TTC549 (cell line): ENCODE results near the gene TXLNA.

Experiments used
- FAIRE-seq: peaks from 2 replicates; lab custom pipeline; 2012; peaks lifted over from hg19 to GRCh38; lab: Jason Lieb, UNC

Gene TXLNA

DNA sequence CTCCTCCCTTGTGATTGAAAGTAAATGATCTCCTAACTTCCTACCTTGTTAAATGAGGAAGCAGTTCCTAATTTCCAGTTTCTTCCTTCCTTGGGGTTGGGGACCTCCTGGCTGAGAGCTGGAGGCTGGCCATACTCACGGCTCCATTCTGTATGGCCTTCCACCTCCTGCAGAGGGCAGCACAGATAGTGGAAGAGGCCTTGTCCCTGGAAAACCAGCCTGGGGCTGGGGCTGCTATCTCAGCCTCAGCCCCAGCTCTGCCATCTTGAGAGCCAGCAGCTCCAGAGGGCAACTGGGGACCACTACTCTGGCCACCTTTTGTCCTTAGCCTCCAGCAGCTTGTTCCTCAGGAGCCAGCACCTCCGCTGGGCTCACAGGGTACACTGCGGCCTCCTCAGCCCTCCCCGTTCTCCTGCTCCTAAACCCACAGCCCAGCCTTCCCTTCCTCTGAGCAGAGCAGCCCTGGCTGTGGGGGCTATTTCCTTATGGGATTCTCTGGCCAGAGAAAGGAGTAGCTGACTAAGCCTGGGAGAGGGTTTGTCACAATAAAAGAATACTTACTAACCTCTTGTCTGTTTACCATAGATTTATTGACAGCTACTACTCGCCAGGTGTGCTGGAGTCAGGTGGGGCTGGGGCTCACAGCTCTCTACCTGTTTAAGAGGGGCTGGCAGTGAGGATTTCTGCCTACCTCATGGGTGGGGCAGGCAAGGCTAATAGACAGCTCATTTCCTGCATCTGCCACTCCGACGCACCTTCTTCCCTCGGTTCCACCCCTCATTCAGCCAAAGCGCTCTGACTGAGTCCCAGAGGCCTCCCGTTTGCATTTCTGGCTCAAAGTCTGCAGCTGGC, 36.4 kb downstream of the TXLNA start:
- FAIRE-seq: peak; percentile 62

DNA sequence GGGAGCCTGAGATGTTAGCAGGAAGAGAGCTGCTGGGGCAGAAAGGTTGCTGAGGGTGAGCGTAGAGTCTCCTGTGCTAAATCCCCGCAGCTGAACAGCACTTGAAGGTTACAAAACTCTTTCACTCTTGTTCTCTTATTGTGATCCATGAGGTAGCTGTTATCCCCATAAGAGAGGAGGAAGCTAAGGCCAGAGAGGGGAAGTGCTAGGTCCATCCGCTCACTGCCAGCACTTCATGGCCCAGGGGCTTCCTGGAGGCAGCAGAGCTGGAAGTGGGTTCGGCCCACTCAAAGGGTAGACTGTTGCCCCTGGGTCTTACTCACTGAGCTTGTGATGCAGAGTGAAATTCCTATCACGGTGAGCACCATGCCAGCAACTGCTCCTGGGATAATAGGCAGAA, 37.1 kb downstream of the TXLNA start:
- no peak for FAIRE-seq

DNA sequence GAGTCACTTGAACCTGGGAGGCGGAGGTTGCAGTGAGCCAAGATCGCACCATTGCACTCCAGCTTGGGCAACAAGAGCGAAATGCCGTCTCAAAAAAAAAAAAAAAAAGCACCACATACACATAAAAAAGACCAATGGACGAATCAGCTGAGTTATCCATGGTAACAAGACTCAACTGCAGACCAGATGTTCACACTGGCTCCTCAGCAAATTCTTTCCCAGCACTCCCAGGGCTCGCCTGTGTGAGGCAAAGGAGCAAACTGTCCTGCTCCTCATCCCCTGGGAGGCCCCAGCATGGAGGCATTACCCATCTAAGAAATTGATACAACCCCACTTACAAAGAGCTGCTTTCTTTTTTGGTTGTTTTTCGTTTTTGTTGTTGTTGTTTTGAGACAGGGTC, 39.5 kb downstream of the TXLNA start:
- no peak for FAIRE-seq

DNA sequence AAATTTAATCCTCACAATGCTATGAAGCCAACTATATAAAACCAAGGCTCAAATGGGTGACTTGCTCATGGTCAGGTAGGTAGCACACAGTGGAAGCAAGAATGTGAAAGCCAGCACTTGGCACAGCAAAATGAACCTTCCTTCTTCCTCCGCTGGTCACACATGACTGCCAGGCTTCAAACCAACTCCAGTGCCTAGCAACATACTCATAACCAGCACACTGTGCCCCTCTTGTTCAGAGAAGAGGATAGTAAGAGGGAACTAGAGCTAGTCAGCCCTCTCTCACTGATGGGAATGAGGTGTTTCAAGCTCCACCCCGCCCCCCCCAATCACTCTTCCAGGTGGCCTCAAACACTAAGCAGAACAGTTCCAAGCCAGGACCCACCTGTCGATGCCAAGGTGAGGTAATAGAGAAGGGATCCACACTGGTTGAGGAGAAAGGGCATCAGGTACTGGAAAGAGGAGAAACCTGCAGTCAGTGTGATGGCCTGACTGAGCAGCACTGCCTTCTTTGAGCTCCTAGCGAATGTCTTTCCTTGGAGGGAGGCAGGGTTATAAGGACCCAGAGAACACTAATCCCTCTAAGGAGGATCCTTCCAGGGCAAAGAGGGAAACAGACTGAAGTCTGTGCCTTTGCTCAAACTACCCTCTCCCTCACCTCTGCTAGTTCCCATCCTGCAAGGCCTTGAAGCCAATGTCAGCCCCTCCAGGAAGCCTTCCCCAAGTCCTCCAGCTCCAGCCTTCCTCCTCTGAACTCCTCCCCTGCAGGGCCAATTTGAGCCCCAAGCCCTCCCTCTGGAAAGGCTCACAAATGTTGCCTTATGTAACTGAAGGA, 41.5 kb downstream of the TXLNA start:
- no peak for FAIRE-seq

DNA sequence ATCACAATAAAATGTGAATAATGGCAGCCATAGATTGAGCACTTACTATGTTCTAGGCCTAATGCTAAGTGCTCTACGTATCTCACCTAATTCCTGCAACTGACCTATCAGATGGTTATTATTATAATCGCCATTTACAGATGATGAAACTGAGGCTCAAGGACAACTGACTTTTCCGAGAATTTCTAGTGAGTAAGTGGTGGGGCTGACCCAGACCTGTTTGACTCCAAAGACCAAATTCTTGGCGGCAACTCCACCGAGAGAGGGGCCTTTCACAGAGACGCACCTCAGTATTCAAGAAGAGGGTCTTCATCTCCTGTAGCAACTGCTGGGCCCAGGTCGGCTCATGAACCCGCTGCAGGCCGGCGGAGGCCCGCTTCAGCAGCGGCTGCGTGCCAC, 42.1 kb downstream of the TXLNA start:
- no peak for FAIRE-seq

DNA sequence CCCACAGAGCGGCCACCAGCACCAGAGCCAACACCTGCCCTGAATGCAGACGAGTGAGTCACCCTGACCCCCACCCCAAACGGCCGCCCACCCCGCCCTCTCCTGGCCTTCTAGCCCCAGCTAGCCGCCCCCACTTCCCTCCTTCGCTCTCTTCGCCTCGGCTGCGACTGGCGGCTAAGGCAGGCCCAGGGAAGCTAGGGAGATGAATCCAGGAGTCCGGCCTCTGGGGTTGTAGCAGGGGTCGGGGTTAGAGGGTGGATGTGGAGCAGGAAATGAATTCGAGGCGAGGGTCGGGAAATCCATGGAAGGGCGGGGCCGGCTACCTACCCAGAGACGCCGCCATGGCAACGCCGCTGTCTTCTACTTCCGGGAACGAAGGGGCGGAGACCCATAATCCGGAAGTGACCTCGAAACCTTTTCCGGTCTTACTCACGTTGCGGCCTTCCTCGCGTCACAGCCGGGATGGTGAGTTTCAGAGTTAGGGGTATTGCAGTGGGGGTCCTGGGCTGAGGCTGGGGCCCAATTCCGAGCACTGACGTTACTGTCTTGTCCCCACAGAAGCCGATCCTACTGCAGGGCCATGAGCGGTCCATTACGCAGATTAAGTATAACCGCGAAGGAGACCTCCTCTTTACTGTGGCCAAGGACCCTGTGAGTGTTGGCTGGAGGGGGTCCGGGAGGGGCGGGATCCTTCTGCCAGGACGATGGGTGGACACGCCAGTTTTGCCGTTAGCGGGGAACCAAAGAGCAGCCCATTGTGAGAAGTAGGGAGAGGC, 42.7 kb downstream of the TXLNA start, which contains the start of the genes EIF3I and TMEM234:
TSS of gene EIF3I (plus strand) at position 428 of the 776 bp plus-strand sequence. CDS start at position 463, 35 bp downstream.
TSS of gene TMEM234 (minus strand) at position 374 of the 776 bp plus-strand sequence. CDS start at position 343, 31 bp downstream.
- no peak for FAIRE-seq

DNA sequence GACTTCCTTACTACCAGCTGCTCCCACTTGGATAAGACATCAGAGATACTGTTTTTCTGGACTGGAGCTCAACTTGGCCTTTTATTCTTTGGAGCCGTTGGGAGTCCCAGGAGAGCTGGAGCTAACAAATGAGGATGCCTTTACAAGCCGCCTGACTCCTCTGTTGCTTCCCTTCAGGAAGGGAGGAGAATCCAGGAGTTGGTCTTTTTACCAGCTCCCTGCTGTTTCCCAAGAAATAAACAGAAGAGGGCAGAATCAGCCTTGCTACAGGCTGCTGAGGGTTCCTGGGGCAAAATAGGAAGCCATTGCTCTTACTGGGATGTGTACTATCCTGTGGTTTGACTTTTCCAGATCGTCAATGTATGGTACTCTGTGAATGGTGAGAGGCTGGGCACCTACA, 44.2 kb downstream of the TXLNA start:
- FAIRE-seq: no peak

DNA sequence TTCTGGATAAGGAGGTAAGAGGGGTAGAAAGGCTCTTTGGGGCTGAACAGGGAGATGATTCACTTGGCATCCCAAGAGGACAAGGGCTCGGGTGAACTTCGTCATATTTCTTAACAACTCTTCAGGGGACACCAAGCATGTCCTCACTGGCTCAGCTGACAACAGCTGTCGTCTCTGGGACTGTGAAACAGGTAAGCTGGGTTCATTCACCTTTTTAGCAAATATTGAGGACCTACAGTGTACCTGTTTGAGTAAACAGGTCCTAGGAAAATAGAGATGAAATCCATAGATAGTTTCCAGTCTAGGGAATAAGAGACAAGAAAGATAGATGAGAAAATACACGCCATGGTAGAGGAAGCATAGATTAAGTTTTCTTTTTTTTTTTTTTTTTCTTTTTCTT, 44.8 kb downstream of the TXLNA start:
- no peak for FAIRE-seq

DNA sequence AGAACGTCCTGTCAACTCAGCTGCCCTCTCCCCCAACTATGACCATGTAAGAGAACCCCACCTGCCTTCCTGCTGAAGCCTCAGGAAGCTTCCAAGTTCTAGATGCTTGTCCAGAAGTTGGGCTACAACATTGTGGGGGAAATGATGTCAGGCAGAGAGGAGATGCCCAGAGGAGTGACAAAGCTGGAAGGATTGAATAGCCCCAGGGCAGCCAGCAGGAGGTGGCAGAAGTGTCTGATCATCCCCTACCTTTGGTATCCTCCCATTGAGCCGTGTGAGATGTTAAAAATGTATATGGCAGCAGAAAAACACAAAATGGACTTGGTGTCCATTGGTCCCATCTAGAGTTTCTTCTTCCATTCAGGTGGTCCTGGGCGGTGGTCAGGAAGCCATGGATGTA, 49.3 kb downstream of the TXLNA start:
- FAIRE-seq: no peak

DNA sequence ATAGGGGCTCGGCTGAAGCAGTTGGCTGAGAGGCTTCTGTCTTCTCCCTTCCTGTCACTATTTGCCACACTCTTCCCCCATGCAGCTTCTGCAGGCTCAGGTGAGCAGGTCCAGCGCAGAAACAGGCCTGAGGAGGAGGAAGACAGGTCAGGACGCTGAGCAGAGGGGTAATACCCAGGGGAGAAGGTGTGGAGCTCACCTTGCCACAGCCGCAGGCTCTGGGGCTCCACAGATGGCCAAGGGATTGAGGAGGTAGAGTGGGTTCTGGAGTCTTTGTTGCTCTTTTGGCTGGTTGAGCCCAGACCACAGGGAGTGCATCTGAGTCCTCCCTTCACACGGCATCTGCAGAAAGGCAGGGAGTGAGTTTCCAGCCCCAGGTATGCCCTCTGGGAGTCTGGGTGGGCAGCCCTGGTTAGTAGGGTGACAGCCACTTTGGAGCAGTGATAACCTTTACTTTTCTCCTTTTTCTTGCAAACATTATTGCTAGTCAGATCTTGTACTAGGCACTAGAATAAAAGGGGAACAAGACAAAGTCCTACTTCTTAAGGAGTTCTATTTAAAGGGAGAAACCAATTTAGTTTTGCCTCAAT, 52.5 kb downstream of the TXLNA start:
- FAIRE-seq: no peak

DNA sequence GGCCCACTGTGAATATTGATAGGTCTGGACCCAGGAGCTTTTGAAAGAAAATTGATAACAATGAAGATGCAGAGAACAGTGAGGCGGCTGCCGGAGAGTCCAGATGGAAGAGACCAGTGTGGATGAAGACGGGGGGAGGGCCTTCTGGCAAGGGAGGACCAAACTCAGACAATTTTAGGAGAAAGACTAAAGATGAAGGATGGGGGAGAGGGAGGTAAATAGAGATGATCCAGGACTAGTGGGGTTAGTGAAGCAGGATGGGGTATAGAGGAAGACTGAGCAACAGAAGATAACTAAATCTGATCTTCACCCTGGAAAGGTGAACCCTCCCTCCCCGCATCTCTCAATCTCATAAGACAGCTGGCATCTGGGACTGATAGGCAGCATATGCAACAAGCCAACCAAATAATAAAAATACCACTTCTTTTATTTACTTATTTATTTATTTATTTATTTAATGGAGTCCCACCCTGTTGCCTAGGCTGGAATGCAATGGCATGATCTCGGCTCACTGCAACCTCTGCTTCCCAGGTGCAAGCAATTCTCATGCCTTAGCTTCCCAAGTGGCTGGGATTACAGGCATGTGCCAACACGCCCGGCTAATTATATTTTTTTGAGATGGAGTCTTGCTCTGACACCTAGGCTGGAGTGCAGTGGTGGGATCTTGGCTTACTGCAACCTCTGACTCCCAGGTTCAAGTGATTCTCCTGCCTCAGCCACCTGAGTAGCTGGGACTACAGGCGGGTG, 53.3 kb downstream of the TXLNA start:
- no peak for FAIRE-seq

DNA sequence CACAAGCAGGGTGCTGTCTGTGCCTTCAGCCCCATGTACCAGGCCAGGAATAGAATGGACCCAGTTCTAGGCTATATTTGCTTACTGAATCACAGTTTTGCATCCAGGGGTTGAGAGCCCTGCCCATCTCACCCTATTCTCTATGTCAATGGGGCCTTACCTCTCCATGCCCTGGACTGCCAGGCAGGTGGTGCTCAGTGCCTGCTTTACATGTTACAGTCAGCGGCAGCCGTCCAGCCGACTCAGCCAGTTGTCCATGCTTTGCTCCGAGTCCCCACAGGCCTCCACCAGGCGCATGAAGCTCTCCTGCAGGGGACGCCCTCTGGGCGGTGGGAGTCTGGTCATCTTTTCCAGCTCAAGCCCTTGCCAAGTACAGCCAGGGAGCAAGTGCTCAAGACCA, 55.3 kb downstream of the TXLNA start:
- no peak for FAIRE-seq

DNA sequence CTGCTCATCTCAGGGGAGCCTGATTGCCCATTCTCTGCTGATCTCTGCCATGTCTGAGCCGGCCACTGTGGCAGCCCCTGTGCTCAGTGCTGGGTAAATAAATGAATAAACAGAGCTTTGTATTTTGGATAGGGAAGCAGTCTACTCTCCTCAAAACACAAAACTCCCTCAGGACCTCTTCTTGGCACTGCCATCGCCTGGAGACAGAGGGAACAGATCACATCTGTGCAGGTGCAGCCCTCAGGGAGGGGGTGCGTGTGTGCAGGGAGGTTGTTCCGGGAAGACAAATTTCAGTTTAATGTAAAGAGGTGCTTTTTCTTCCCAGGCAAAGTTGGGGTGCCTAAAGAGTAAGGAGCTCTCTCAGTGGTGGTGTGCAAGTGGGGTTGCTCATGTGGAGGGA, 59.9 kb downstream of the TXLNA start:
- no peak for FAIRE-seq

DNA sequence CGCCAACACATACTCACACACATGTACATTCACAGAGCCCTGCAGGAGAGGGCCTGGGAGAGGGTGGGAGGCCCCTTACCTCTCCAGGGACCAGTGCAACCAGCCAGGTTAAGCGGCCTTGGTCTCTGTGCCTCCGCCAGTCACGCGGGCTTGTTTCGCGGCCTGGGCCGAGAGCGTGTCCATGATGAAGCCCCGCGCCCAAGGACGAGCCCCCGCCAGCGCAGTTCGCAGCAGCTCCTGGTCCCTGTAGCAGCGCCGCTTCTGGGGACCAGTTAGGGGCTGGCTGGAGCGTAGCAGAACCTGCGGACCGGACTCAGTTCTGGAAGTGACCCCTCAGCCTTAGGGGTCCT, 60.3 kb downstream of the TXLNA start:
- no peak for FAIRE-seq

DNA sequence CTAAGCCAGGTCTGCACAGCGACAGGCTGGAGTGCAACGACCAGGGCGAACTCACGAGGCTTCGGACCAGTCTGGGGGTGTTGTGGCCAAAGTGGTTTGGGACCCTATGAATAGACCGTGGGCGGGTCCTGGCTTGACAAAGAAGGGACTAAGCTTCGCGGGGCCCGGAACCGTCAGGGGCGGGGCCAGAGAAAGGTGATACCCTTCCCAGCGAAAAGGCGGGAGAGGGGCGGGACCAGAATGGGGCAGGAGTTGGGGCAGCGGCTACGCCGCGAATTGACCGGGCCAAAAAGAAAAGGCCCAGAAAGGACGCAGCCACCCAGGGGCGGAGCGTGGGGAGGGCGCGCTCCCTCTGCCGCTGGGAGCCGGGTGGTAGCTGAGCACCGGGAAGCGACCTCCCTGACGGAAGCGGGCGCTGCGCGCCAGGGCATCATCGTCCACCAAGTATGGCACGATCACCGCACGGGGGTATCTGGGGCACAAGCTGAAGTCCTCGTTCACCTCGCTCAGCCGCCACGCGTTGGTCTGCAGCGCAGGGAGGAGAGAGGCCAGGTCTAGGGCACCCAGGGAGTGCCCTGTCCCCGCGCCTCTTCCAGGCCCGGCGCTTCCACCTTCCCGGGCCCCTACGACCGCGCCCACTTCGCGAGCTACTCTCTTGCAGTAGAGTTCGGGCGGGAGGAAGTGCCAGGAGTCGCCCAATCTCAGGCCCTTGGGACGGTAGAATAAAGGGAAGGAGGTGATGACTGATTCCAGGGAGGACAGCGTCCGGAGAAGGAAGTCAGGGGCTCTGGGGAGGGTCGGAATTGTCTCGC, 60.9 kb downstream of the TXLNA start:
- no peak for FAIRE-seq

DNA sequence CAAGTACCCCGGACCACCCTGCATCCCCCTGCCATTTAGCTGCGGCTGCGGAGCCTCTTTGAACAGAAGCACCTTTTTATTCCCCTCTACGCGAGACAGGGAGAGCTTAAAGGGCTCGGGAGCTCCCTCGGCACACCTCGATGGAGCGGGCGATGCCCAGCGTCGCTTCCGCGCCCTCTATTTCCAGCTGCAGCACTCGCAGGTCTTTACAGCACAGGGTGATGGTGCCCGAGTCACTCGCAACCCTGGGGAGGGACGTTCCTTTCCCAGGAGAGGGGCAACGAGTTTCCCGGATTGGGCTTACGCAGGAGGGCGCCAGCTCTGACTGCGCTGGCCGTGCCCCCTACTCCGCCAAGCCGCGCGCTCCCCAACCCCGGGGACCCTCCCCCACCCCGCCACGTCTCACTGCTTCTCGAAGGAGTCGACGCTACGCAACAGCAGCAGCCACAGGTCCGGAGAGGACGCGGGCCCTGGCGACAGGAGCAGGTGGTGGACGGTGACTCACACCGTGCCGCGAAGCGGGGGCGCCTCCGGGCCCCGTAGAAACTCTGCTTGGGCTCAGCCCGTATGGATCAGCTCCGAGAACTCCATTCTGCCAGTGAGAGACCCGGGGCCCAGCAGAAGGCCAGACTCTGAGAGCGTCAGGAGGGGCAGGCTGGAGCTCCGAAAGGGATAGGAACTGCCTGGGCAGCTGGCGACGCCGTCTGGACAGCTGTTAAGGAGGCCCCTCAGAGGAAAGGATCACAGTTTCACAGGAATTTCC, 61.7 kb downstream of the TXLNA start:
- FAIRE-seq: no peak

DNA sequence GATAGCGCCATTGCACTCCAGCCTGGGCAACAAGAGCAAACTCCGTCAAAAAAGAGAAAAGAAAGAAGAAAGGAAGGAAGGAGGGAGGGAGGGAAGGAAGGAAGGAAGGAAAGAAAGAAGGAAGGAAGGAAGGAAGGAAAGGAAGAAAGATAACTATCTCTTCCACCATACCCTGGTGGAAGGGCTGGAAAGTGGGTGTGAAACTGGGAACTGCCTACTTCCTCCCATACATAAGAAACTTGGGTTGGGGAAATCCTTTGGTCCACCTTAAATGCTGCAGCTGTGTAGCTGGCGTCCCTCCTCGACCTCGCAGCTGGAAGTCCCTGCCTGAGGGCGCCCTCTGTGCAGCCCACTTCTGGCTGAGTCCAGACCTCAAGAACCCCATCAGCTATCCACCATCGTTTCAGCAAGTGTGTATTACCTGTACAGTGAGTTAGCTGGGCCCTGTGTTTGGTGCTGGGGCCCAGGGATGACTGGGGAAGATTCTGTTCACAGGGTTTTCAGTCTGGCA, 62.9 kb downstream of the TXLNA start:
- FAIRE-seq: no peak

DNA sequence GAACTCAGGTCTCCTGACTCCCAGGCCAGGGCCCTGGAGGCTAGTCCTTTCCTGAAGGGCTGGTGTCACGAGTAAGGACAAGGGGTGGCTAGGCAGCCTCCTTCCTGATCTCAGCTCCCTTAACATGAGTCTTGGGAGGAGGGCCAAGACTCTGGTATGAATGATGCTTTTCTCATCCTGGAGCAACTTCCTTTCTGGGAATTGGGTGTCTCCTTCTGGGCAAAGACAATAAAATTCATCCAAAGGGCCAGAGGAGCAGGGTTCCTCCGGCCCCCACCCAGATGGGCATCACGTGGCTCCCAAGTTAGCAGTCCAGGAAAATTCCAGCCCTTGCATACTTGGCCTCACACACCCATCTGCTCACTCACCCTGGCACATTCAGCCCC, 67.4 kb downstream of the TXLNA start, which contains the start of gene FAM167B:
TSS of gene FAM167B (plus strand) at position 335 of the 386 bp plus-strand sequence. CDS start 200 bp downstream, outside the sequence.
- no peak for FAIRE-seq

DNA sequence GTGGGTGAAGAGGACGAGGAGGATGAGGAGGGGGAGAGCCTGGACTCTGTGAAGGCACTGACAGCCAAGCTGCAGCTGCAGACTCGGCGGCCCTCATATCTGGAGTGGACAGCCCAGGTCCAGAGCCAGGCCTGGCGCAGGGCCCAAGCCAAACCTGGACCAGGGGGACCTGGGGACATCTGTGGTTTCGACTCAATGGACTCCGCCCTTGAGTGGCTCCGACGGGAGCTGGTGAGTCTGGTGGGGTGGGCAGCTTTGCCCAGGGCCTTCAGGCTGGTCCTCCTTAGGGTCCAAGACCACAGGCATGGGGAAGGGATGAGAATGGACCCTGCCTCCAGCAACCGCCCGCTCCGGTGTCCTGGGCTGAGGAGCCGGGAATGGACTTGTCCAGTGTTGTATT, 68.0 kb downstream of the TXLNA start:
- no peak for FAIRE-seq
